ENCODE measurements around the gene KATNAL2.

KATNAL2 gene

GRCh38 chr18:47120428-47120827 lies 203.0 kb downstream of the KATNAL2 start:
- no peak for DNase-seq

- DNase-seq, result no peak
These were observed 203.7 kb downstream of the KATNAL2 start for GRCh38 chr18:47121146-47121545.

DNA sequence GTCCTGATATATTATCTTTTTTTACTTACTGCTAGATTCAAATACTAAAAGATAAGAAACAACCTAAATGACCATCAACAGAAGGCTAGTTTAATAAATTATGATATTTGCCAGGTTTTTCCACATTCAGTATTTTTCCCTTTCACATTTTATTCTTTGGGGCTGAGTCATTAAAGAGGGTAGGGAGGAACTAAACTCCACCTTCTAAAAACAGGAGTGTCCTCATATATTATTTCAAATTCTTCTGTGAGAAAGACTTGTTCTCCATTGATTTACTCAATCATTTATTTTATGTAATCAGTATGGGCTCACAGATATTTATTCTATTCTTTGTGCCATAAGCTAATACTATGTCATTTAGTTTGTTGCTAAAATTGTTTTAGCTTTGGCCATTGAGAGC lies 223.9 kb downstream of the KATNAL2 start:
- no peak for DNase-seq

- no peak for DNase-seq
These were observed 225.8 kb downstream of the KATNAL2 start for GRCh38 chr18:47143153-47143552.

DNA sequence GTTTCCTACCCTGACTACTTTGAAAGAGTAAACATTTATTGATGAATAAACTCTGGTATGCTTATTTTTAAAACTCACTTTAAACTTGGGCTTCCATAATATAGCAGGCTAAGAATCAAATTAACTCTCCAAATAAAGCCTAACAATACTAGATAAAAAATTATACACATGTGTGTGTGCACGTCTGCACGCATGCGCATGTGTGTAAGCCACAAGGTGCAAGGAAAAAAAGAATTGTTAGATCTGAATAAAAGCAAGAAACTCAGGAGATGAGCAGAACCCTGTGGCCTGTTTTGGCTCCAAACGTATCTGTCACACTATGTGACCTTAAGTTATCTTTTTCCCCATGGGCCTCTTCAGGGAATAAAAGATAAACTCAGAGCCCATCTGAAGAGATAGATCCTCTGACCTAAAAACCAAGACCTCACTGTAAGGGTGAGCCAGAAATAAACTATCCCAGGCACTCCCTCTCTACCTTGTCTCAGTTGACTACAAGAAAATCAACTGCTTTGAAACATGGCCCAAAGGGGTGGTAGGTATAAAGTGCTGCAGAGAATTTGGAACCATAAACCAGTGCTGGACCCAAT lies 226.6 kb downstream of the KATNAL2 start:
- DNase-seq, result no peak

DNA sequence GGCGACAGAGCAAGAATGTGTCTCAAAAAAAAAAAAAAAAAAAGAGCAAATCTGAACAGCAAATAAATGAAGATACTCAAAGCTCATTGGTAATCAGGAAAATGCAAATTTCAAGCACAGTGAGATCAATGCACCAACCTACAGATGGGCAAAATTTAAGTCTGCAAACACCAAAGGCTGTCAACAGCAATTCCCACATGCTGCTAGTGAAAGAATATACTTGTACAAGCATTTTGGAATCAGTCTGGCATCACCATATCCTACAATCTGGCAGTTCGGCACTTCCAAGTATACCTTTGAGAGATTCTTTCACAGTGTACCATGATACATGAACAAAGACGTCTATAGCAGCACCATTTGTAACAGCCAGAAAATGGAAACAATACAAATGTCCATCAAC lies 228.8 kb downstream of the KATNAL2 start:
- no peak for DNase-seq

- peak; percentile 40 for DNase-seq
These were observed 232.1 kb downstream of the KATNAL2 start for GRCh38 chr18:47149457-47150028.

DNA sequence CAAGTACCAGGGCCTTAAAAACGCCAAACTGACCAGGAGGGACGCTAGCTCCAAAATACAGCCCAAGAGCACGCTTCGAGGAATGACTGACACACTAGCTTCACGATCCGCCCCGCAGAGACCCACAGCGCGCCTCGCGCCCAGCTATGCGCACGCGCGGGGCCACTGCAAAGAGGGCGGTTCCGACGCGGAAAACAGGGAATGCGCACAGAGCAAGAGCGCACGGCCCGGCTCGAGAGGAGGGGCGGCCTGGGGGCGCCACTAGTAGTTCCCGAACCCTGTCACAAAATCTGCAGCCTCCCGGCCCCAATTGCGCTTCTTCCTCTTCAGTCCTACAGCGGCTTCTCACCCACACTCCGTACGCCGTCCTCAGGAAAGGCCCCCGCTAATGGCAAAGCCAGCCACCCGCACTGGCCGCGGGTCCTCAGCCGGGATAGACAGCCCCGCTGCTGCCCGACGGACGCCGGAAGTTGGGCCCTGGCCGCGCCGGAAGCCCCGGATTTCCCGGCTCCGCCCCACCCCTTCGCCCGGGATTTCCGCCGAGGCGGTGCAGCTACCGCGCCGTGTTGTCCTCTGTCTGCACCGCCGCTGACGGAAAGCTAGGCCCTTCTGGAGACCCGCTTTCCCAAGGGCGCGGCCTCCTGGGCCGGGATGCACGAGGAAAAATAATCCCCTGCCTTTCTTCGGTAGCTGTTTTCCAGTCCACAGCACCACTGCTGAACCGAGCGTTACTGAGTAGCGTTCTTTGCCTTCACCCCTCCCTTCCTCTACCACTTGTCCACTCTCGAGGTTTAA lies 232.8 kb downstream of the KATNAL2 start, which contains the start of gene HDHD2:
Gene HDHD2, minus strand, starts transcription at position 472 of the 795 bp plus-strand sequence. CDS start 14,061 bp downstream, outside the sequence.
- DNase-seq, result peak; percentile 96

DNA sequence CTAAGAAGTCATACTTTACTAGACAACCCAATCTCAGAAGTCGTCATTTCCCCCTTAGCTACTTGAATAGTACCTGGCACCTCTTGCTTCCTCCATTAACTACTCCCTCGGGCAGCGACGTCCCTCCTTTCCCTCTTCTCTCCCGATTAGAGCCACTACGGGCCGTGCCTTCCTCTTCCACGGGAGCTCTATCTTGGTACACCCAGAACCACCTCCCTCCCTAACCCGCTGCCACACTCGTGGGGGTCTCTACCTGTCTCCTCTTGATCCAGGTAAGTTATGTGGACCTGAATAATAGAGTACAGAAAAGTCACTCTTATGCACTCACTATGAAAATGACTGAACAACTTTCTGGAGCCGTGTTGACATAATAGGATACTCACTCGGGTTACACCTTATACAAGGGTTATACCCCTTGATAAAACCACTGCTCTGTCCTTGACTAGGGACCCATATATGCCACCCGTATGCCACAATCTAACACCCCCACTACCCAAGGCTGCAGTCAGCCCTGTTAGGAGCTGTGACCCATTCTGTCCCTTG lies 233.5 kb downstream of the KATNAL2 start:
- DNase-seq, result peak; percentile 79

DNA sequence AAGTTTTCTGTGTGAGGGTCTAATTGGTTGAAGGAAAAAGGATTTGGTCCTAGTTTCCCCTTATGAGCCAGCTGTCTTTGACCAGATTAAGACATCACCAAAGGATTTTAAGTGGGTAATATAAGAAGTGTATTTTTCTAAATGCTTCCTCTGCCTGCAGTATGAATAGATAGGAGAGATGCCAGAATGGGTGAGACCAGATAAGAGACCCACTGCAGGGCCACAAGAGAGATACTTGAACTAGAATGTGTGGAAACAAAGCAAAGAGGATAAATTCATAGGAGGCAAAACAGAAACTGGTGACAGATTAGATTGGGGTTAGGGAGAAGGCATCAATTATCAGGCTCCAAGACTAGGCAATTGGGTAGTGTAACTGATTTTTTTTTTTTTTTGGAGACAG lies 234.0 kb downstream of the KATNAL2 start:
- peak; percentile 58 for DNase-seq
